Bronchial epithelial cell (primary cell): ENCODE results near the gene VIPR1. TPM values are rescaled to one million over a fixed set of nuclear protein-coding genes. Genes with fewer than 3 reads are reported as not detected.
"Not testable (repeated sequence)": the region's sequence is repeated elsewhere in the genome, so short reads cannot be mapped to it uniquely, and the experiment has no call there.

Source experiments
- DNase-seq: peaks from one replicate; pipeline ENCODE4 v3.0.0-alpha.2; 2010; ENCODE audit warnings: low read depth
- FAIRE-seq: peaks from 2 replicates; lab custom pipeline; 2011; peaks lifted over from hg19 to GRCh38; lab: Jason Lieb, UNC
- H3K27me3 ChIP-seq: 2 replicates; pipeline ENCODE4 v1.5.1; 2011; ENCODE audit warnings: low read length; ENCODE audit not compliant: control insufficient read depth, insufficient read depth
- H3K36me3 ChIP-seq: 2 replicates; pipeline ENCODE4 v1.5.1; 2011; ENCODE audit warnings: low read length; ENCODE audit not compliant: control insufficient read depth, insufficient read depth
- H3K4me3 ChIP-seq: 2 replicates; pipeline ENCODE4 v1.5.1; 2011; ENCODE audit warnings: mild to moderate bottlenecking, low read depth, low read length, control low read depth
- total RNA-seq: library from RNA; depleted of rRNA; stranded (reverse); fragments of >200 nt; gene quantifications from 2 replicates; pipeline ENCODE4 v1.2.1, GENCODE V29; 2014
- TF ChIP-seq, protein P1 (sequence below): IDR thresholded peaks from 2 replicates; pipeline ENCODE4 v1.5.1; 2011; ENCODE audit warnings: mild to moderate bottlenecking, moderate library complexity, low read length, control low read depth, inconsistent platforms; ENCODE audit not compliant: insufficient read depth, severe bottlenecking

Gene VIPR1
- total RNA-seq, 1 donor from 2014 or later, result 5.8 TPM

DNA sequence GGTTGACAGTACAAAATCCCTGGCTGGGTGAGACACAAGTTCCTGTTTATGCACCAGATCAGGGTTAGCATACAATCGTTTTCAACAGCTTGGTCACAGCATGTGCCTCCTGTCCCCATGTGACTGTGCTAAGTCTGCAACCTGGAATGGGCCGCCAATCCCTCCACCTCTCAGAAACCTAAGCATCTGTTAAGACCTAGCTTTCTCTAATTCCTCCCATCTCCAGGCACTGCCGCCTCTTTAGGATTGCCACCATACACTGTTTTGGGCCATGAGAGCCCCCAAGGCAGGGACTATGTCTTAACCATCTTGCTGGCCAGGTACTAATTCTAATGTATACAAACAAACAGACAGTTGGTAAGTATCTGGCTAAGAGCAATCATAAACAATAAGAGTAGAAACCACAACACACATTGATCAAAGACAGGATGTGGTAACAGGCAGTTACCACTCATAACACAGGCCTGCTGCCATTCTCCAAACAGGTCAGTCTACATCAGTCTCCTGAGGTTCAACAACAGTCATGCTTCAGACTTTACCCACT is 53.7 kb downstream of the VIPR1 start:
- H3K4me3 ChIP-seq, result no peak overlapping the region
- TF ChIP-seq, protein P1, sequence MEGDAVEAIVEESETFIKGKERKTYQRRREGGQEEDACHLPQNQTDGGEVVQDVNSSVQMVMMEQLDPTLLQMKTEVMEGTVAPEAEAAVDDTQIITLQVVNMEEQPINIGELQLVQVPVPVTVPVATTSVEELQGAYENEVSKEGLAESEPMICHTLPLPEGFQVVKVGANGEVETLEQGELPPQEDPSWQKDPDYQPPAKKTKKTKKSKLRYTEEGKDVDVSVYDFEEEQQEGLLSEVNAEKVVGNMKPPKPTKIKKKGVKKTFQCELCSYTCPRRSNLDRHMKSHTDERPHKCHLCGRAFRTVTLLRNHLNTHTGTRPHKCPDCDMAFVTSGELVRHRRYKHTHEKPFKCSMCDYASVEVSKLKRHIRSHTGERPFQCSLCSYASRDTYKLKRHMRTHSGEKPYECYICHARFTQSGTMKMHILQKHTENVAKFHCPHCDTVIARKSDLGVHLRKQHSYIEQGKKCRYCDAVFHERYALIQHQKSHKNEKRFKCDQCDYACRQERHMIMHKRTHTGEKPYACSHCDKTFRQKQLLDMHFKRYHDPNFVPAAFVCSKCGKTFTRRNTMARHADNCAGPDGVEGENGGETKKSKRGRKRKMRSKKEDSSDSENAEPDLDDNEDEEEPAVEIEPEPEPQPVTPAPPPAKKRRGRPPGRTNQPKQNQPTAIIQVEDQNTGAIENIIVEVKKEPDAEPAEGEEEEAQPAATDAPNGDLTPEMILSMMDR, result no peak
- H3K27me3 ChIP-seq, result no peaks in the 10 kb centered on the region
- no peak for FAIRE-seq
- no peak for DNase-seq
- peaks cover 8% of the 10 kb centered on the region for H3K36me3 ChIP-seq

DNA sequence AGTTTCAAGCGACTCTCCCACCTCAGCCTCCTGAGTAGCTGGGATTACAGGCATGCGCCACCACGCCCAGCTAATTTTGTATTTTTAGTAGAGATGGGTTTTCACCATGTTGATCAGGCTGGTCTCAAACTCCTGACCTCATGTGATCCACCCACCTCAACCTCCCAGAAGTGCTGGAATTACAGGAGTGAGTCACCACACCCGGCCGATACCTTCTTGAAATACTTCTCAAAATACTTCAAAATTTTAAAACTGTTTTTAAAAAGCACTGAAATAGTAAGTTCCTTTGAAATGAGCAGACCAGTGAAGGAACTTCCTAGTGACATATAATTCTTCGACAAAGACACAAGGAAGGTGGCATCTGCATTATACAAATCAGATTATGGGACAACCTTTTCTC is 54.4 kb downstream of the VIPR1 start:
- not testable (repeated sequence) for H3K36me3 ChIP-seq, H3K27me3 ChIP-seq, H3K4me3 ChIP-seq, FAIRE-seq, DNase-seq

DNA sequence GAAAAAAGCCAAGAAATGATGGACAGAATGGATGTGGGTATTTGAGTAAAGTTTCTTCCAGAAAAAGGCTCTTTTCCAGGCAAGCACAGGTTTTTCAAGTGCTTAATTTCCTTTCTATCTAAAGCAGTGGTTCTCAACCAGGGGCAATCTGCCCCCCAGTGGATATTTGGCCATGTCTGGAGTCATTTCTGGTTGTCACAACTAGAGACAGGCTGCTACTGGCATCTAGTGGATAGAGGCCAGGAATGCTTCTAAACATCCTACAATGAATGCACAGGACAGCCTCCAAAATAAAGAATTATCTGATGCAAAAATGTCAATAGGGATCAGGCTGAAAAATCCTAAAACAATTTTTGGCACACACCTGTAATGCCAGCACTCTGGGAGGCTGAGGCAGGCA is 55.4 kb downstream of the VIPR1 start:
- FAIRE-seq (no peak), DNase-seq (no peak)
- no peaks in the 10 kb centered on the region for H3K27me3 ChIP-seq
- peaks cover 9% of the 10 kb centered on the region for H3K36me3 ChIP-seq
- TF ChIP-seq, protein P1, result no peak
- no peak overlapping the region for H3K4me3 ChIP-seq

DNA sequence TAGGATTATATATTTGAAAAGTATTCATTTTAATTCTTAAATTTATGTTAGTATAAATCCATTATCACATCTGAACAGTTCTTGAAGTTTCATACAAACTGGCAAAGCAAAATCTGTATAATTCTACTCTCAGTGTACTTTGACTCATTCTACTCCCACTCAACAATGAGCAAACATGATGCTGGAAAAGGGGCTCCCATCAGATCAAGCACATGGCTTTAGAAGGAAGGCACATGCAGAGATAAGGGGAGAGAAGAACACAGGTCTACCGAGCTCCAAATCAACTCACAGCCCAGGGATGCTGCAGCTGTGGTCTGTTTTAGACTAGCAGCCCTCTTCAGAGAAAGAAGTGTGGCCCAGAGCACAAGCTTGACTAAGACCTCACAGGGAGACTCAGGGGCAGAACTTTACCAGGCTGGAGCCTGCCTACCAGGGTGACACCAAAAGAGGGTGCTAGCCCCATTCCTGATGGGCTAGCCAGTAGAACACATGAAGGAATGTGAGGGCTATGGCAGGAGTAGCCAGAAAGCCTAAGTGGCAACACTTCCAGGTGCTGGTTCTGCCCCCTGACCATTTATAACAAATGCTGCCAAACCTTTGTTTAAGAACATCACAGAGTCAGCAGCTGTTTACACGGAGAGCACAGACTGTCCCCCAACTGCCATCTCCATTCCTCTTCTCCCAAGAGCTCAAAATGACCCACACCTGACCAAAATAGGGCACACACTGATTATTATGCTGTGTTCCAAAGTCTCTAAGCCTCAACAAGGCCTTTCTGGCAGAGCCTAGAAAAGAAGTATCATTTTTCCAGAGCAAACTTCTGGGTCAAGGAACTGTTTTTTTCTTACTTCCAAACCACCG is 59.8 kb downstream of the VIPR1 start:
- Histone ChIP-seq H3K4me3 (no peak overlapping the region), H3K27me3 (no peaks in the 10 kb centered on the region), H3K36me3 (peaks cover 11% of the 10 kb centered on the region)
- FAIRE-seq (no peak), DNase-seq (peak; percentile 29)
- TF ChIP-seq, protein P1, result peak; percentile 6

DNA sequence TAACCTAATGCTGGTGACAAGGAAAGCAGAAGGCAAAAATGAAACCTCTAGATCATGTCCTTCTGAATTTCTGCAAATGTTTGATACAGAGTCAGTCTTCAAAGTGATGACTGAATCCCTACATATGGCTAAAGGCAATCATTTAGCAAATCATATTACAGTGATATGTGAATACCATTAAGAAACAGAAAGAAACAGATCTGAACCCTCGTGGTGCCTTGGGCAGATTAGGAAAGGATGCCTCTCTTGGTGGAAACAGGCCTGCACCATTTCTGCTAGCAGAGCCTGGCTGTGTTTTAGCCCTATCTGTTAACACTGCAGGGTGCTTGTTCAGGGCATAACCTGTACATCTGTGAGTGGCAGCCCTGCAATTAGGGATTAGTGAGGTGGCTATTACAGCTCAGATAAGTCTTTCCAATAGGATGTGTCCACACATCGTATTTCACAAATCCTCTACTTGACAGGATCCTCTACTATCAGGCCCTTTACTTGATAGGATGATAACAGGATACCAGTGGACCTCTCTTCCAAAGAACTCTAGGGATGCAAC is 67.2 kb downstream of the VIPR1 start:
- DNase-seq (no peak), FAIRE-seq (no peak)
- Histone ChIP-seq H3K36me3 (peaks cover 5% of the 10 kb centered on the region), H3K27me3 (no peaks in the 10 kb centered on the region), H3K4me3 (no peak overlapping the region)
- TF ChIP-seq, protein P1, result no peak

DNA sequence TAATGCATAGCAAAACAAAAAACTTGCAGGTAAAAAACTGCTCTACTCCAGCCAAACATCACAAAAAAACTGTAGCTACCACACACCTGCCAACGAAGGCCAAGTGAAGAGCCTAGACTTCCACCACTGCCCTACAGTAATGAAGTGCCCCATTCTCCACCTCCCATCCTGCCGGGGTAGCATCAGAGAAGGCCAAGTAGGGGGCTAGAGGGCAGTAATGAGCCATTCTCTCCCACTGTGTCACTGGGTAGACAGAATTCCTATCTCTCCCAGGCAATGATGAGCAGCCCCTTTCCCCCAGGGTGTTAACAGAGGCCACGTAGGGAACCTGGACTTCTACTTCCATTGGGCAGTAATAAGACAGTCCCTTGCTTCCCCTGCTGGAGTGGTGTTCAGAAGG is 69.8 kb downstream of the VIPR1 start:
- FAIRE-seq (no peak), DNase-seq (peak; percentile 55)
- TF ChIP-seq, protein P1, result peak; percentile 67
- Histone ChIP-seq H3K27me3 (no peaks in the 10 kb centered on the region), H3K36me3 (no peaks in the 10 kb centered on the region), H3K4me3 (no peak overlapping the region)
